BE2C (cell line): ENCODE results near the gene DNAH10.
"Not testable (repeated sequence)": the region's sequence is repeated elsewhere in the genome, so short reads cannot be mapped to it uniquely, and the experiment has no call there.

Experiments used
- DNase-seq: peaks from one replicate; pipeline ENCODE4 v3.0.0-alpha.2; 2020
- H3K27me3 ChIP-seq: fragments of 250-450 bp; sonication (Bioruptor Pico); 2 replicates; pipeline ENCODE4 v1.5.1; 2020; ENCODE audit warnings: mild to moderate bottlenecking
- H3K36me3 ChIP-seq: fragments of 250-450 bp; sonication (Bioruptor Pico); 2 replicates; pipeline ENCODE4 v1.5.1; 2020; ENCODE audit warnings: mild to moderate bottlenecking
- H3K4me1 ChIP-seq: fragments of 250-450 bp; sonication (Bioruptor Pico); 2 replicates; pipeline ENCODE4 v1.5.1; 2020
- H3K4me3 ChIP-seq: 2 replicates; pipeline ENCODE4 v1.5.1; 2011; ENCODE audit warnings: low read depth, low read length
- H3K9me3 ChIP-seq: fragments of 250-450 bp; sonication (Bioruptor Pico); 2 replicates; pipeline ENCODE4 v1.5.1; 2020
- CTCF ChIP-seq: IDR thresholded peaks from 2 replicates; pipeline ENCODE4 v1.5.1; 2012; ENCODE audit warnings: mild to moderate bottlenecking, low read depth, low read length

Gene DNAH10

GRCh38 chr12:123788541-123788940 is 26.4 kb downstream of the DNAH10 start:
- no peak overlapping the region for H3K4me3 ChIP-seq
- H3K9me3 ChIP-seq: no peaks in the 10 kb centered on the region
- no peak for TF ChIP-seq CTCF
- DNase-seq: no peak
- H3K36me3 ChIP-seq: no peaks in the 10 kb centered on the region
- H3K4me1 ChIP-seq: no peaks in the 10 kb centered on the region
- H3K27me3 ChIP-seq: no peaks in the 10 kb centered on the region

- not testable (repeated sequence) for H3K9me3 ChIP-seq, DNase-seq, H3K27me3 ChIP-seq, H3K4me1 ChIP-seq, H3K4me3 ChIP-seq, H3K36me3 ChIP-seq
These were observed 27.3 kb downstream of the DNAH10 start for GRCh38 chr12:123789422-123789821.

- Histone ChIP-seq H3K27me3 (no peaks in the 10 kb centered on the region), H3K36me3 (no peaks in the 10 kb centered on the region), H3K4me1 (no peaks in the 10 kb centered on the region; the same call in 1 of the 2 replicates), H3K4me3 (no peak overlapping the region), H3K9me3 (no peaks in the 10 kb centered on the region)
- no peak for DNase-seq
- no peak for TF ChIP-seq CTCF
These were observed 28.9 kb downstream of the DNAH10 start for GRCh38 chr12:123790905-123791467.

- H3K36me3 ChIP-seq: no peaks in the 10 kb centered on the region
- TF ChIP-seq CTCF: no peak
- no peaks in the 10 kb centered on the region for H3K9me3 ChIP-seq
- DNase-seq: no peak
- no peak overlapping the region for H3K4me3 ChIP-seq
- H3K27me3 ChIP-seq: no peaks in the 10 kb centered on the region
- H3K4me1 ChIP-seq: no peaks in the 10 kb centered on the region; the same call in 1 of the 2 replicates
These were observed 31.9 kb downstream of the DNAH10 start for GRCh38 chr12:123794027-123794426.

GRCh38 chr12:123798518-123798917 is 36.4 kb downstream of the DNAH10 start:
- no peaks in the 10 kb centered on the region for H3K36me3 ChIP-seq
- no peak overlapping the region for H3K4me3 ChIP-seq
- H3K4me1 ChIP-seq: no peaks in the 10 kb centered on the region; the same call in 1 of the 2 replicates
- H3K27me3 ChIP-seq: no peaks in the 10 kb centered on the region
- no peaks in the 10 kb centered on the region for H3K9me3 ChIP-seq
- DNase-seq: no peak
- TF ChIP-seq CTCF: no peak

- H3K27me3 ChIP-seq: no peaks in the 10 kb centered on the region
- H3K9me3 ChIP-seq: no peaks in the 10 kb centered on the region
- H3K4me3 ChIP-seq: no peak overlapping the region
- no peaks in the 10 kb centered on the region for H3K36me3 ChIP-seq
- no peaks in the 10 kb centered on the region; the same call in 1 of the 2 replicates for H3K4me1 ChIP-seq
- TF ChIP-seq CTCF: no peak
- DNase-seq: no peak
These were observed 37.1 kb downstream of the DNAH10 start for GRCh38 chr12:123799227-123799626.
